Measurements from ENCODE around the gene CDK5R1.

Gene CDK5R1

GRCh38 chr17:32494621-32495358, 8.0 kb downstream of the CDK5R1 start:
- DNase-seq, result no peak

GRCh38 chr17:32495359-32496231, 8.8 kb downstream of the CDK5R1 start:
- DNase-seq, result no peak

- no peak for DNase-seq
These were observed 9.7 kb downstream of the CDK5R1 start for GRCh38 chr17:32496395-32497073.

- no peak for DNase-seq
These were observed 10.8 kb downstream of the CDK5R1 start for GRCh38 chr17:32497431-32498205.

GRCh38 chr17:32498391-32498790, 11.6 kb downstream of the CDK5R1 start:
- DNase-seq, result no peak

GRCh38 chr17:32502013-32502412, 15.2 kb downstream of the CDK5R1 start:
- no peak for DNase-seq

- no peak for DNase-seq
These were observed 15.9 kb downstream of the CDK5R1 start for GRCh38 chr17:32502710-32503109.

GRCh38 chr17:32503251-32504165, 16.7 kb downstream of the CDK5R1 start:
- peak in 1 of 2 experiments; percentile 35 for DNase-seq

- no peak for DNase-seq
These were observed 17.6 kb downstream of the CDK5R1 start for GRCh38 chr17:32504166-32504990.

- no peak for DNase-seq
These were observed 22.1 kb downstream of the CDK5R1 start for GRCh38 chr17:32508926-32509325.

- no peak for DNase-seq
These were observed 23.7 kb downstream of the CDK5R1 start for GRCh38 chr17:32510466-32510865.

GRCh38 chr17:32512328-32512727, 25.5 kb downstream of the CDK5R1 start:
- DNase-seq, result no peak

- no peak for DNase-seq
These were observed 26.8 kb downstream of the CDK5R1 start for GRCh38 chr17:32513579-32513978.

GRCh38 chr17:32514606-32515005, 27.8 kb downstream of the CDK5R1 start:
- no peak for DNase-seq

GRCh38 chr17:32515677-32516383, 29.0 kb downstream of the CDK5R1 start:
- DNase-seq, result no peak

GRCh38 chr17:32516450-32516849, 29.7 kb downstream of the CDK5R1 start:
- DNase-seq, result no peak

GRCh38 chr17:32516940-32517701, 30.3 kb downstream of the CDK5R1 start:
- DNase-seq, result no peak

- DNase-seq, result no peak
These were observed 31.2 kb downstream of the CDK5R1 start for GRCh38 chr17:32517982-32518381.

GRCh38 chr17:32518646-32519227, 31.9 kb downstream of the CDK5R1 start:
- no peak for DNase-seq

All from stimulated activated CD4-positive, alpha-beta T cell treated with anti-CD3 and anti-CD28 coated beads, Interleukin-4, amount 100 ng/mL, for 4 hours (primary cell).